Activated CD8-positive, alpha-beta memory T cell treated with anti-CD3 and anti-CD28 coated beads for 48 hours (primary cell): Measurements from ENCODE around the gene ST8SIA6.
"Not testable (repeated sequence)": the region's sequence is repeated elsewhere in the genome, so short reads cannot be mapped to it uniquely, and the experiment has no call there.

Experiments used
- DNase-seq, 3 experiments: peaks; one replicate each; pipeline ENCODE4 v3.0.0-alpha.2; 2020; ENCODE audit warnings: low read depth in 2 of 3, low spot score in 2 of 3

ST8SIA6 gene

DNA sequence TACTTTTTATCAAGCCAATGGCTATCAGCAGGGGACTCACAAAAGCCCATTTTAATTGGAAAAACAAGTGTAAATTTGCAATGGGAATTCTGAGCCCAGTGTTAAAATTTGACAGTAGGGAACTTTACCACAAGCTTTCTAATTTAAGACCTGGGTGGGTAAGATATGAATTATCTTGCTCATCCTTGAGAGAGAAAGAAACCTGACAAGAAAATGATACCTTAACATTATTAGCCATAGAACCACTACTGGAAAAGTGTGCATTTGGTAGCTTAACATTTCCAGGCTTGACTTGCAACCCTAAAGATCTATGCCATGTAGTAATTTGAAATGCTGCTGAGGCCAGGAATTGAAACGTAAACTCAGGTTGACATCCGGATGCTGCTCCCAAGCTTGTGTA is 2.7 kb upstream of the ST8SIA6 start:
- no peak for DNase-seq

DNA sequence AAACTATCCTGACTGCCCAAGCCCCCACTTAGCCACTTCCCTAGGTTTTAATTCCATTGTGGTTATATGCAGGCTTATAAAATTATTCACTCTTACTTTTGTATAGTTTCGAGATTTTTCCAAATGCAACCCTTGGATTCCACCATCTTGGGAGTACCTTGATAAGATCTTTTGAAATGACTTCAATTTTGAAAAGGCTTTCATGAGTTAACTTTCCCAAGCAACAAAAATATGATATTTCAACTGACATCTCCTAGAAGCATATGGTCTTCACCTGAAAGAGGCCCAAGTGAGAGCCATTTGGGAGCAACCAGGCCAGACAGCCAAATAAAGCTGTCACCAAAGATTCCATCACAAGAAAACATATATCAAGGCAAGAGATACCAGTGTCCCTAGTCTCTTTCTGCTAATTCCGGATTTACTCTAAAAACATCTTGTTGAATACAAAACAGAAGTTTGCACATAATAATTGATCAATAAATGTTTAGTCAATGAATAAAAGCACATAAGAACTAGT is 1.7 kb upstream of the ST8SIA6 start:
- no peak for DNase-seq

DNA sequence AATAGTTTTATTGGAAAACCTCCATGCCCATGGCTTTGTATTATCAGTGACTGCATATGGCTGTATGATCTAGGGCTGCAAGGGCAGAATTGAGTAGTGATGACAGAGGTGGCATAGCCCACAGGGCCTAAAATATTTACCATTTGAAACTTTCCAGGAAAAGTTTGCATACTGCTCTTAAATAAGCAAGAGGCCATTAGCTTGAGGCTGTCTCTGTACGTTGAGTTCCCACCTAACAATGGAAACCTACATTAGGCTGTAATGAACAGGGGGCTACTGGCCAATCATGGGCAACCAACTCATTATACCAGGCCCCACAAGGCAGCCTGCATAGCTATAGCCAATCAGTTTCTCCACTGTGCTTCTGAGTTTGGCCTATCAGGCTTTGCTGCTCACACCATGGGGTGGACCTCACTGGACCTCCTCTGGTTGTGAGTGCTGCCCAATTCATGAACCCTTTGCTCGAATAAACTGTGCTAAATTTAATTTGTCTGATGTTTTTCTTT is 673 bp upstream of the ST8SIA6 start:
- DNase-seq = no peak

DNA sequence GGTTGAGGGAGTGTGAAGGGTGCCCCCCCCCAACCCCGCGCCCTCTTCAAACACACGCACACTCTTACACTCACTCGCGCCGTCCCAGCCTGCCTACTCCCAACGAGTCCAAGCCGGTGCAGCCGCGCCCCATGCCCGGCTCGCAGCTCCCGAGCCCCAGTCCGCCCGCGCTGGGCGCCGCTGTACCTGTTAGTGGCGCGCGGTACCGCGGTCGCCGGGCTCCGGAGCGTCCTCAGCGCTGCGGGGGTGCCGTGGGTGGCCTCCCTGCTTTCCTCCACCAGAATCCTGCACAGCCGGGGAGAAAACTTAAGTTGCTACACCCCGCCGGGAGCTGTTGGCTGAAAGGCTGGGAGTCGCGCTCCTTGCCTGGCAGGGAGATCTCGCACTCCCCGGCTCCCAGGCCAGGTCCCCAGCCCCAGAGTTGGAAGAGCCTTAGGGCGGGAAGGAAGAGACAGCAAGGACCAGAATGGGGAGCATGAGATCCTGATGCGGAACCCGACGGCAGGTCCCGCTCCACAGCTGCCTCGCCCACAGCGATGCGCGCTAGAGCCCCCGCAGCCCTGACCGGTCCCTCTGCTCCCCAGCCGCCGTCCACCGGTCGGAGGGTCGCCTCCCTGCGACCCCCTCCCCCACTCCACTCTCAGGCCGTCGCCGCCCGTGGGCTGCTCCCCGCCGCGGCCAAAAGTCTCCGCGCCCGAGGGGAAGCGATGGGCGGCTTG is 863 bp downstream of the ST8SIA6 start:
- no peak for DNase-seq

DNA sequence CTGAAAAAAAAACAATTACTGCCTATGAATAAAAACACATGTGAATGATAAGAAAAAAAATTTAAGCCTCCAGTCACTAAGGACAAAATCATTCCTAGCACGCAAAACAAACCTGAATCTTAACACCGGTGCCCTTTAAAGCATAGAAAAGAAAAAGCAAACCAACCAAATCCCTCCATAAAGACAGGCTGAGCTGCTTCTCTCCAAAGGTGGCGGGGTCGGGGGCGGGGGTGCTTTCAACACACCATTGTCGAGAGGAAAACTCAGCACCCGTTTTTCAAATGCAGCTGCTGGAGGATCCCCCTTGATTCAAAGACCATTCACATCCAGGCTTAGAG is 1.4 kb downstream of the ST8SIA6 start:
- DNase-seq = no peak

DNA sequence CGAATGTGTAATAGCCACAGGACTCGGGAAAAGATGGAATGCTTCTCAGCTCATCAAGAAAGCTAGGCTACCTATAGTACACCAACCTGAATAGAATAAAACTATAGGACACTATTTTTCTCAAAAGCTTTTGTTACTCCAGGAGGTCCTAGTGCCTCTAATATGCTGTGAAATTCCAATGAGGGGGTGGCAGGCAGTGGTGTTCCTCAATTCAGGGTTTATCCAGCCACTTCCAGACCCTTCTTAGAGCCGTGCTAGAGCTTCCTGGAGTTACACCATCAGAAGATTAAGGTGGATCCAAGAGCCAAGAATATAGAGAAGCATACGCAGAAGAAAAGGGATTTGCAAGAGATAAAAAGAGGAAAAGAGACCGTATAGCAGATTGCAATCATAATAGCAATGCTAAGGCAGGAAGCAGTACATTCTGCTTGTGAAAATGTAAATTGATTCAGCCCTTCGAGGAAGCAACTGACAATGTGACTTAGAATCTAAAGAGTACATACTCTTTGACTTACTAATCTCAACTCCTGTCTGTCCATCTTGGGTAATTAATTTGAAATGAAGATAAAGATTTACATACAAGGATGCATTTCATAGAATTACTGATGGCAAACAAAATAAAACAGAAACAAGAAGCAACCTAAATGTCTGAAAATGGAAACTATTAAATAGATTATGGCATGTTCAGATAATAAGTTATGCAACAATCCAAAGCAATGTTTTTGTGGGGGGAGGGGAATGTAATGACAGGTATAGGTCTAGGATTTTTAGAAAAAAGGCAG is 2.1 kb downstream of the ST8SIA6 start:
- no peak for DNase-seq

DNA sequence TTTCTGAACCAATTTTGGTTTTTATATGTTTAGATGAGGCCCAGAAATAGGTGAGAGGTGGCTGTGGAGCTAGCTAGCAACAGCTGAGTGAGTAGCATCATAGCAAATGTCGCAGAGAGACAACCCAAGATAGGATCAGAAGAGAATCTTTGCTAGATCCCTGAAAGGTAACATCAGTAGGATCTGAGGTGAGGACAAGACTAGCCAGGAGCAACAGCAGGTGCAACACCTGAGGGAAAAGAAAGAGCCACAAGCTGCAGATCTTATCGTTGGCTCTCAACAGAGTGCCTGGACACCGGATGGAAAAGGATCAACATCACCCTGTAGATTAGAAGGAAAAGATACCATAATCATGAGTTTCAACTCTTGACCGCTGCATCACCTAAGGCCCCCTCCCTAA is 4.4 kb downstream of the ST8SIA6 start:
- no peak for DNase-seq

DNA sequence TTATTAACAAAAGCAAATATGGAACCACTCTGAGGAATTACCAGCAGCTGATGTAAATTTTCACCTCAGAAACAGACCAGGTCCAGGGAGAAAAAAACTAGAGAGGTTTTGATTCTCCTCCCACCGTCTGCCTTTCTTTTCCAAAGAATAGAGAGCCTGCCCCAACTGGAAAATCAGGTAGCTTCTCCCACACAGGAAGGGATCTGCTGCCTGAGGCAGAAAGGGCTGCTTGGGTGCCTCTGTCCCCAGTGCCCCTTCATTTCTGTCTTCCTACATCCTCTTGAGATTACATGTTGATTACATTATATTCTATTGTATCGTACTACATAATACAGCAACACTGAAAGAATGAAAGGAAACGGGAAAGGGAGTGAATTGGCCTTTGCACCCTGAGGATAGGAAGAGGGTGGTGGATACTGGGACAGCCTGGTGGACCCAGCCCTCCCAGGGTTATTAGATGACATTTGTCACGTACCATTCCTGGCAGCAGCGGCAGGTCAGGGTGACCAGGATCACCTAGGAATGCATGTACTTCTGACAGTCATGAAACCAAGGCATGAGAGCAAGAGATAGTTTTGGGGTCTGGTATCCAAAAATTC is 8.9 kb downstream of the ST8SIA6 start:
- DNase-seq = no peak

DNA sequence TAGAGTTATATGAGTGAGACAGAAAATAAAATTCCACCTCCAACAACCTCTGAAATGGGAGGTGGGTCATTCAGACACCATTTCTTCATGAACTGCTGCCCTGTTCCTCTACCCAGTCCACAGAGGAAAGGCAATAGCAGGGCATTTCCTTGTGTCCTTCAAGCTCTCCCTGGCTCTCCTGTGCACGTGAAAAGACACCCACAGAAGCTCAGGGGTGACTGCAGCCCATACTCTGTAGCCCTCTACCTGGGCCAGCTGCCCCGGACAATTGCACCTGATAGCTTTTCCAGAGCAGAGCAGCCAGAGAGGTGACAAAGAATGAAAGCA is 10.0 kb downstream of the ST8SIA6 start:
- no peak for DNase-seq

DNA sequence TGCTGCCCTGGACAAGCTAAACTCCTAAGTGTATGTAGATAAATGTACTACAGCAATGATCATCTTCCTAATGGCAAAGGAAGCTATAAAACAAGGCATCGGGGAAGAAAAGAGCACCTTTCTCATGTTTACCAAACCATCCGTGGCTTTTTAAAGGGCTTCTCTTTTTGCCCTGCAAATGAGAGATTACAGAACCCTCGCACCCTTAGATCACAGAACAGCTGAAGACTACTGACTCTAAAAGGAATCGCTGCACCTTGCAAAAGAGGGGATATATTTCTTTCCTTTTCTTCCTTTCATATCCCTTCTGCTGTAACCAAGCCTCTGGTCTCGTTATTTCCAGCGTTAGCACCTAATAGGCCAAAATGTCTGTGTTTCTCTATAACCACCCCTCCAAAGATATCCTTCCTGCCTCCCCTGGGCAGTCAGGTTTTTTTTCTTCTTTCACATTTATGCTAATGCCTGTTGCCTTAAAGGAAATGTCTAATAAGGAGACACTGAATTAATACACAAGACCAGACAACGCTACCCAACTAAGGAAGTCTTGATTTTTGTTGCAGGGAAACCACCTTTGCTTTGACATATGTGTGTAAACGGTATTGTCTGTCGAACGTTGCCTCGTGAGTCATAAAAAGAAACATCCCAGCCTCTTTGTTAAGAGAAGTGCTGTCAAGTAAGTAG is 10.5 kb downstream of the ST8SIA6 start:
- no peak for DNase-seq

DNA sequence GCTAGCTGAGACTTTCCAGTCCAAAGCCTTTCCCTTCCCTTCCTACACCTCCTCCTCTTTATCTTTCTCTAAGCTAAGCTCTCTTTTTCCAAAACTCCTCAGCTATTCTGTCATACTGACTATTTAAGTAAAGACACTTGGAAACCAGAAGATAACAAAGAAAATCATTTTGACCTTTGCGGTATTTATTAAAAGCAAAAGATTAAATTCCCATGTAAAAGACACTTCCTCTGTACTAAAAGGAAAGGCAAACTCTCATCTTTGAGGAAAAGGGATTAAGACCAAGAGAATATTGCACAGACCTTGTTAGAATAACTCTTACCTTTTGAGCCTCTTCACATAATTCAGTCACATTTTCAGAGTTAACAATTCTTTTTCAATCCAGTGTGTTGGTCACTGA is 15.8 kb downstream of the ST8SIA6 start:
- no peak for DNase-seq

DNA sequence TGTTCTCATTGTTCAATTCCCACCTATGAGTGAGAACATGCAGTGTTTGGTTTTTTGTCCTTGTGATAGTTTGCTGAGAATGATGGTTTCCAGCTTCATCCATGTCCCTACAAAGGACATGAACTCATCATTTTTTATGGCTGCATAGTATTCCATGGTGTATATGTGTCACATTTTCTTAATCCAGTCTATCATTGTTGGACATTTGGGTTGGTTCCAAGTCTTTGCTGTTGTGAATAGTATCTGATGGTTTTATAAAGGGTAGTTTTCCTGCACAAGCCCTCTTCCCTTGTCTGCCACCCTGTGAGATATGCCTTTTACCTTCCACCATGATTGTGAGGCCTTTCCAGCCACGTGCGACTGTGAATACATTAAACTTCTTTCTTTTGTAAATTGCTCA is 17.8 kb downstream of the ST8SIA6 start:
- DNase-seq = not testable (repeated sequence)

DNA sequence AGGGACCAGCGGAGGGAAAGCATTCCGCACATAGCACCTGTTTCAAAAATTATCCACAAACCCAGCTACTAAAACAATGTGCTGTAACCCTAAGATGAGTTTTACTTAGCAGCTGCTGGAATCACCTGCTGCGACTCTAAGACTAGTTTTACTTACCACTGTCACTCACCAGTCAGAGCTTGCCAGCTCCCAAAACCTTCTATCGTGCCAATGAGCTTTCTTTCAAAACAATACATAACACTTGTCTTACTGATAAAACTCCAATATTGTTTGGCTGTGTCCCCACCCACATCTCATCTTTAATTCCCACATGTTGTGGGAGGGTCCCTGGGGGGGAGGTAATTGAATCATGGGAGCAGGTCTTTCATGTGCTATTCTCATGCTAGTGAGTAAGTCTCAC is 18.4 kb downstream of the ST8SIA6 start:
- no peak for DNase-seq

DNA sequence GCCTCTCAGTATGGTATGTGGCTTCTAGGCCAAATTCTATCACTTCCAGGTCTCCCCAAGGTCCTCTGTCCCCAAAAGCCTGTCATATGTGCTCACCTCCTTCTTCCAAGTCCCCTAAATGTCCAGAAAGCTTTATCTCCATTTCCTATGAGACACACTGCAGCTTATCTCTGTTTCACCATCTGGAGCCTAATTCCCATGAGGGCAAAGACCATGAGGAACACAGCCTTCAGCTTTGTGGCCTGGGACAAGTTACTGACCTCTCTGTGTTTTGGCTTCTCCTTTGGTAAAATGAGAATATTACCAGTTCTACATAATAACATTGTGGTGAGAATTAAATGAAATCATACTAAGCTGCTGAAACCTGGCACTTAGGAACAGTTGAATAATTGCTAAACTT is 19.2 kb downstream of the ST8SIA6 start:
- DNase-seq = no peak

DNA sequence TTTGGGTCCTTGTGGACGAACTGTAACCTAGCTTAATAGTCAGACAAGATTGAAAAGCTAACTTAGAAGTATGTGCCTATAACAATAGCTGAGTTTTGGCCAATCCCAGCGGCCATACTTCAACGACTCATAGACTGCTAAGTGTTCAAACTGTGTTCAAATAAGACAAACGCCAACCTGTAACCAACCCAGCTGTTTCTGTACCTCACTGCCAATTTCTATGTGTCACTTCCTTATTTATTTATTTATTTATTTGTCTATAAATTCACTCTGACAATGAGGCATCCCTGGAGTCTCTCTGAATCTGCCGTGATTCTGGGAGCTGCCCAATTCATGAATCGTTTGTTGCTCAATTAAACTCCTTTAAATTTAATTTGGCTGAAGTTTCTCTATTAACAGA is 21.7 kb downstream of the ST8SIA6 start:
- no peak for DNase-seq

DNA sequence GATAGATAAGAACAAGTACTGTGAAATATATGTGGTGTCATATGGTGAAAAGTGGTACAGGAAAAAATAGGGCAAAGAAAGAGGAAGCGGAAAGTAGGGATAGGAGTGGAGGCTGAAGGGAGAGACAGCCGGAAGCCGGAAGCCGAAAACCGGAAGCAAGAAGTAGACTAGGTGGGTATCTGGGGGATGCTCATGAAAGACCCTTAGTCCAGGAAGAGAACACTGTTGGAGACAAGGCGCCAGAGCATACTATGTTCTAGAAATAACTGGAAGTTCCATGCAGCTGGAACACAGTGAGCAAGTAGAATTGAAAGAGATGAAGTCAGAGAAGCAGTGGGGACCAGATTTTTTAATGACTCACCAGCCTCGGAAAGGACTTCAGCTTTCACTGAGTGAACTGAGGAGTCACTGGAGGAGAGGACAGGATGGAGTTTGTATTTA is 22.5 kb downstream of the ST8SIA6 start:
- DNase-seq = no peak

DNA sequence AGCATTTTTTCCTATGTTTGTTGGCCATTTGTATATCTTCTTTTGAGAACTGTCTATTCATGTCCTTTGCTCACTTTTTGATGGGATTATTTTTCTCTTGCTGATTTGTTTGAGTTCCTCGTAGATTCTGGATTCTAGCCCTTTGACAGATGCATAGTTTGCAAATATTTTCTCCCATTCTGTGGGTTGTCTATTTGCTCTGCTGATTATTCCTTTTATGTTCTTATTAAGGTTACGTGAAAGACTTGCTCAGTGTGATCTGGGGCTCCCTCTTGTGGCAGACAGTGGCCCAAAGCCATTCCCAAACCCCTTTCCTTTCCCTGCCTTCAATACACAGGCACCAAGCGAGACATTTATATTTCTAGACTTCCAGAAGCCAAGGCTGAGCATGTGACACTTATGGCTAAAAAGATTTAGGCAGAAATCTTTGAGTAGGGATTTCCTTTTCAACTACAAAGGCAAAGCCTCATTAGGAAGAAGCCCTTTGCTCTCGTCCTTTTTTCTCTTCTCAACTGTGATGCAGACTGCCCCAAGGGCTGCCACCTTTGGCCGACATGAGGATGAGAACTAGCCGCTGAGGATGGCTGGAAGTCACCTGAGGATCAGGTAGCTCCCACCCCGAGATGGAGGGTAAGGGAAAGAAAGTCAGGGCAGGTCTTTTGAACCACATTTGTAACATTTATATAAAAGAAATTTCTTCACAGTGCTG is 23.6 kb downstream of the ST8SIA6 start:
- DNase-seq = no peak

DNA sequence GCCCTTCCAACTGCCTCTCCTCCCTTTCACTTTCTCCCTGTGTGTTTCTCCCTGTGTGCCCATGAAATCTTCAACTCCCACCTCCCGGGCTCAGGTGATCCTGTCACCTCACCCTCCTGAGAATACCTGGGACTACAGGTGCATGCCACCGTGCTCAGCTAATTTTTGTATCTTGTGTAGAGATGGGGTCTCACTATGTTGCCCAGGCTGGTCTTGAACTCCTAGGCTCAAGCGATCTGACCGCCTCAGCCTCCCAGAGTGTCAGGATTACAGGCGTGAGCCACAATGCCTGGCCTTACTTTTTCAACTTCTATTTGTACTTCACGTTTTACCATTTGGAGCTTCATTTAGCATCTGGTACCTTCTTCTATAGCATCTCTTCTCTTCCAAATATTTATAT is 24.9 kb downstream of the ST8SIA6 start:
- DNase-seq = no peak

DNA sequence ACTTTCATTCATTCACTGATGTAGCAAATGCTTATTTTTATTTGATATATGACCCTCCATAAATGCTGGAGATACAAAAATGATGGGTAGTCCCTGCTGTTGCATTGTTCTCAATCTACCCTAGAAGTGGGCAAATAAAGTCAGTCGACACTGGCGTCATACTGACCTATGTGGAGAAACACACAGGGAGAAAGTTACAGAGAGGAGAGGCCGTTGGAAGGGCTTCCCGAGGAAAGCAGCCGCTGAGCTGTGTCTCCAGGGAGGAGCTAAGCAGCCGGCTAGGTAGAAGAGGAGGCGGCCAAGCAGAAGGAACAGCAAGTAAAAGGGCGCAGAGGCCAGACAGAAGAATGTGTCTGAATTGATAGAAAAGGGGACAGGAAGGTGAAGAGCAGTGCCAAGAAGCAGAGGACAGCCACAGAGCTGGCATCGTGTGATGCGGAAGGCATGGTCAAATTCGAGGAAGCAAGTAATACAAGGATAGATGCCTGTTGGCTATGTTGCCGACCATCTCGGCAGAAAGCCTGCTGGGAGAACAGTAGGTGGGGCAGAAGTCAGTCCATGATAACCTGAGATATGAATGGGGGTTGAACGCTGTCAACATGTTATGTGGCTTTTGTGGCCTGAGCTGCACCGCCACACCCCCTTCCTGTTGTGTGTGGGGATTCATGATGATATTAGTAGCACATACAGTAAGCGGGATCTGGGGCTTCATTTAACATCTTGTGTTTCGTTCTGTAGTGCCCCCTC is 25.9 kb downstream of the ST8SIA6 start:
- DNase-seq = peak in 2 of 3 experiments; percentile 26 to 39

DNA sequence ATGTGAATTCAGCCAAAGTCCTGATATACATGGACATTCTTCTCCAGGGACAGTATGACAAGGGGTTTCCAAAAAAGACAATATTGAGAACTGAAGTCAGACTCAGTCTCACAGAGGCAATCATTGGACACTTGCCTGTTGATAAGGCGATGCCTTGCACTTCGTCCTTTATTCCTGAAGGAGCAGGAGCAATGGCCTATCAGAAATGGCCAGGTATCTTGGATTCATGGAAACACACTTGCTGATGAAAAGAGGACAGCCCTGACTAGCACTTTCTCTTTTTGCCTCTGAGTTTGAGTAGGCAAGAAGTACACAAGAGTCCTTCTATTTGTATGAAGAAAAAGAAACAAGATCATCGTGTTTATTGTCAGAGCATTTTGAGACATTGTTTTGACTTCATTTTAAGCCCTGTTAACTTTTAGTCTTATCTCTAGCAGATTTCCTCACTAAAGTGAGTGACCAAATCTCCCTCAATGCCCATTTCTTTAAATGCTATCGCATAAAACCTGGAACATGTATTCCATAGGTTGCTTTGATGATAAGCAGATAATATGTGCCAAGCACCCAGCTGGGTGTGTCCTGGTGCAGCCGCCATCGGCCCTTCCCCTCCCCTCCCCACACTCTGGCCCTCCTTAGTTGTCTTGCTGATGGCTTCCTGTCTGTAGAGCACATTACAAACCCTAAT is 26.6 kb downstream of the ST8SIA6 start:
- no peak for DNase-seq
